Testis (tissue), 2 donors: ENCODE measurements around the gene ACOX3.

Experiments used
- POLR2A ChIP-seq: fragments of 450-650 bp; IDR thresholded peaks from one replicate; pipeline ENCODE4 v1.6.1; 2017; ENCODE audit warnings: antibody characterized with exemption, mild to moderate bottlenecking, moderate library complexity
- TF ChIP-seq, protein P1 (sequence below), 3 experiments: fragments of 450-650 bp in 2 of 3; fragments of 200-600 bp in 1 of 3; sonication (generic) in 1 of 3; IDR thresholded peaks; one replicate each; pipeline ENCODE4 v1.5.1; 2016 to 2019; ENCODE audit warnings: antibody characterized with exemption in 3 of 3, mild to moderate bottlenecking in 2 of 3, moderate library complexity in 1 of 3

DNA sequence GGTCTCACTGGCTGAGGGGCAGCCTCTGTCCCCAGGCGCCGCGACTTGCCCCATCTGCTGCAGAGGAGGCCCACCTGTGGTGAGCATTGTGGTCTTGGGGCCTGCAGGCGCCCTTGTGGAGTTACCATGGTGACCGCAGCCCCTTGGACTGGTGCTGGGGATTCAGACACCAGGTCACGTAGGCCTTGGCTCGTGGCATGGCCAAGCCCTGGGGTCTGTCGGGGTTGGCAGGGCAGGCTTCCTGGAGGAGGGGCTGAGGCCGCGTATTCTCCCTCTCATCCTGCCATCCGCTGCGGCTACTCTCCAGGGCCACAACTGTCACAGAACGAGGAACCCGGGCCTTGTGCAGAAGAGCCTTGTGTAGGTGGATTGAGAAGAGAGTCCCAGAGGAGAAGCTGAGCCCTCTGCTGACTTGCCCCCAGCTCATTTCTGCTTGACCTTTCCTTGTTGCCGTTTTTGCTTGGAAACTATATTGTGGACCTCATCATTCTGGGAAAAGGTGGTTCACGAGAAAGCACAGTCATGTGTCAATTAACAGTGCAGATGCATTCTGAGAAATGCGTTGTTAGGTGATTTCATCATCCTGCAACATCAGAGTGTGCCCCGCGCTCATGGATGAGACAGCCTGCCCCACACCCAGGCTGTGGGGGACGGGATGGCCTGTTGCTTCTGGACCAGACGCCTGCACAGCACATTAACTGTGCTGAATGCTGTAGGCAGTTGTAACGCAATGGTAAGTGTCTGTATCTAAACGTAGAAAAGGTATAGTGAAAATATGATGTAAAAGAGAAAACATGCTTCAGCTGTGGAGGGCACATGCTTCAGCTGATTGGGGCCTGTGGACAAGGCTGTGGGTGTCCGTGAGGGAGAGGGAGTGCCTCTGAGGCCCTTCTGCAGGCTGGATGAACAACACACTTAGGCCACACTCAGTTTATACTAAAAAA, 38.5 kb upstream of the ACOX3 start:
- TF ChIP-seq, protein P1, sequence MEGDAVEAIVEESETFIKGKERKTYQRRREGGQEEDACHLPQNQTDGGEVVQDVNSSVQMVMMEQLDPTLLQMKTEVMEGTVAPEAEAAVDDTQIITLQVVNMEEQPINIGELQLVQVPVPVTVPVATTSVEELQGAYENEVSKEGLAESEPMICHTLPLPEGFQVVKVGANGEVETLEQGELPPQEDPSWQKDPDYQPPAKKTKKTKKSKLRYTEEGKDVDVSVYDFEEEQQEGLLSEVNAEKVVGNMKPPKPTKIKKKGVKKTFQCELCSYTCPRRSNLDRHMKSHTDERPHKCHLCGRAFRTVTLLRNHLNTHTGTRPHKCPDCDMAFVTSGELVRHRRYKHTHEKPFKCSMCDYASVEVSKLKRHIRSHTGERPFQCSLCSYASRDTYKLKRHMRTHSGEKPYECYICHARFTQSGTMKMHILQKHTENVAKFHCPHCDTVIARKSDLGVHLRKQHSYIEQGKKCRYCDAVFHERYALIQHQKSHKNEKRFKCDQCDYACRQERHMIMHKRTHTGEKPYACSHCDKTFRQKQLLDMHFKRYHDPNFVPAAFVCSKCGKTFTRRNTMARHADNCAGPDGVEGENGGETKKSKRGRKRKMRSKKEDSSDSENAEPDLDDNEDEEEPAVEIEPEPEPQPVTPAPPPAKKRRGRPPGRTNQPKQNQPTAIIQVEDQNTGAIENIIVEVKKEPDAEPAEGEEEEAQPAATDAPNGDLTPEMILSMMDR (IDR thresholded peaks at IDR 0.05): no peak
- TF ChIP-seq POLR2A: no peak
